A549 treated with CORT108297 at 1 μM for 4 hours (cell line): Measurements from ENCODE around the gene FAM240A. TPM values are rescaled to one million over a fixed set of nuclear protein-coding genes. Genes with fewer than 3 reads are reported as not detected.

Experiments
- total RNA-seq: library from RNA; stranded (reverse); fragments of 200-300 nt; extraction: Qiagen RNA extraction; gene quantifications from 5 replicates; pipeline ENCODE4 v1.2.3, GENCODE V29; 2022

The FAM240A gene
- total RNA-seq: not detected in 5 replicates

GRCh38 chr3:46612324-46612723 lies at the start of gene FAM240A:
Gene FAM240A, plus strand, starts transcription at chr3:46612525. Its CDS starts 159 bp downstream, at chr3:46612684.

GRCh38 chr3:46566040-46566641 lies 46.2 kb upstream of the FAM240A start, which contains the start of gene LRRC2:
Gene LRRC2, minus strand, starts transcription at chr3:46566302. Its CDS starts 14,711 bp downstream, at chr3:46551591.

Other genes with a start within 250 kb of the FAM240A start
- gene CCR5, start 241.6 kb upstream of the FAM240A start, total RNA-seq: not detected in 5 replicates
- 0.03 to 0.39 TPM (median 0.24 TPM) in 5 replicates for gene CCRL2, start 205.3 kb upstream of the FAM240A start, total RNA-seq
- 0.15 TPM in 1 of 5 replicates, not detected in the others for gene LTF, start 147.6 kb upstream of the FAM240A start, total RNA-seq
- gene RTP3, start 114.5 kb upstream of the FAM240A start, total RNA-seq: not detected in 5 replicates
- not detected in 5 replicates for gene LRRC2, start 46.2 kb upstream of the FAM240A start, total RNA-seq
- gene ALS2CL, start 81.2 kb downstream of the FAM240A start, total RNA-seq: 4.9 to 8.8 TPM (median 8.5 TPM) in 5 replicates
- gene TMIE, start 88.9 kb downstream of the FAM240A start, total RNA-seq: 0.08 to 0.16 TPM (median 0.14 TPM) in 5 replicates
- not detected in 5 replicates for gene PRSS50, start 105.3 kb downstream of the FAM240A start, total RNA-seq